Panc1 (cell line): ENCODE measurements around the gene ABCC4. TPM values are rescaled to one million over a fixed set of nuclear protein-coding genes. Genes with fewer than 3 reads are reported as not detected.

Source experiments
- ATAC-seq: fragments of 200-7000 bp; cut with Tn5 transposase; 2 replicates; pipeline ENCODE4 v1.9.1; 2020; ENCODE audit warnings: mild to moderate bottlenecking, moderate library complexity
- BruUV-seq: library from RNA; stranded (reverse); fragments of 400-500 nt; replicated peaks from 2 replicates; lab custom pipeline; 2021; lab: Mats Ljungman, UMichigan
- CTCF ChIA-PET: fragments of 300-600 bp; sonication (Branson Sonifier 250); formaldehyde crosslinking; loops from one replicate; lab custom pipeline; 2022; ENCODE audit warnings: antibody characterized with exemption; lab: Charles Lee
- POLR2A ChIA-PET: fragments of 300-600 bp; sonication (Branson Sonifier 250); formaldehyde crosslinking; loops from one replicate; lab custom pipeline; 2022; ENCODE audit warnings: antibody characterized with exemption; lab: Charles Lee
- DNase-seq: peaks from one replicate; pipeline ENCODE4 v3.0.0-alpha.2; 2010; ENCODE audit warnings: low read depth, low spot score
- H3K27ac ChIP-seq: 2 replicates; pipeline ENCODE4 v1.5.1; 2011; ENCODE audit warnings: mild to moderate bottlenecking, low read length, inconsistent platforms
- H3K27me3 ChIP-seq: fragments of 200-500 bp; sonication (Bioruptor generic); 2 replicates; pipeline ENCODE4 v1.6.0; 2014; ENCODE audit warnings: low read length, inconsistent platforms; ENCODE audit not compliant: control insufficient read depth, insufficient read depth
- H3K36me3 ChIP-seq: fragments of 200-500 bp; sonication (Bioruptor generic); 2 replicates; pipeline ENCODE4 v1.5.1; 2014; ENCODE audit warnings: inconsistent platforms, mild to moderate bottlenecking, low read length, moderate library complexity; ENCODE audit not compliant: control insufficient read depth, insufficient read depth
- H3K4me1 ChIP-seq: 2 replicates; pipeline ENCODE4 v1.5.1; 2011; ENCODE audit warnings: inconsistent platforms, mild to moderate bottlenecking, low read length, moderate library complexity; ENCODE audit not compliant: control insufficient read depth, insufficient read depth
- H3K4me3 ChIP-seq, 2 experiments: 2 replicates each; pipeline ENCODE4 v1.5.1; 2011 to 2012; ENCODE audit warnings: low read depth in 2 of 2, low read length in 2 of 2, mild to moderate bottlenecking in 2 of 2, inconsistent platforms in 1 of 2, moderate library complexity in 1 of 2
- H3K9me3 ChIP-seq: fragments of 200-500 bp; sonication (Bioruptor generic); 2 replicates; pipeline ENCODE4 v1.5.1; 2014; ENCODE audit warnings: low read depth, mild to moderate bottlenecking, inconsistent platforms, low read length, moderate library complexity; ENCODE audit not compliant: control insufficient read depth, insufficient read depth
- CTCF ChIP-seq: fragments of 450-650 bp; IDR thresholded peaks from 2 replicates; pipeline ENCODE4 v1.5.1; 2017; ENCODE audit warnings: mild to moderate bottlenecking
- POLR2AphosphoS5 ChIP-seq: IDR thresholded peaks from 2 replicates; pipeline ENCODE4 v1.6.1; 2012; ENCODE audit warnings: mild to moderate bottlenecking, low read depth, low read length, moderate library complexity
- REST ChIP-seq, 2 experiments: IDR thresholded peaks; 2 replicates each; pipeline ENCODE4 v1.6.1; 2011 to 2012; ENCODE audit warnings: low read depth in 2 of 2, control low read depth in 1 of 2, low read length in 1 of 2, mild to moderate bottlenecking in 1 of 2, moderate library complexity in 1 of 2; ENCODE audit not compliant: insufficient read depth in 1 of 2
- SIN3A ChIP-seq: IDR thresholded peaks from 2 replicates; pipeline ENCODE4 v1.6.1; 2012; ENCODE audit warnings: low read depth, mild to moderate bottlenecking, low read length, moderate library complexity, borderline replicate concordance; ENCODE audit not compliant: insufficient read depth
- TCF7L2 ChIP-seq: IDR thresholded peaks from 2 replicates; pipeline ENCODE4 v1.6.1; 2011; ENCODE audit warnings: mild to moderate bottlenecking, low read depth, low read length, inconsistent platforms
- in situ Hi-C: cut with HindIII; loops from 2 replicates; pipeline ENCODE4 v1.10.0; 2016; ENCODE audit warnings: low sequenced_read_pairs, low pct_unique_long_range_greater_than_20kb
- intact Hi-C: fragments of 100-400 bp; cut with micrococcal nuclease; formaldehyde crosslinking; loops from one replicate; pipeline ENCODE4 v1.10.0; 2022; ENCODE audit not compliant: unreplicated experiment
- total RNA-seq: library from RNA; stranded (reverse); gene quantifications from one replicate; pipeline ENCODE4 v1.2.1, GENCODE V29; 2021; ENCODE audit not compliant: unreplicated experiment

Gene ABCC4
- total RNA-seq, 1 experiment from 2014 or later = 69.3 TPM

- Histone ChIP-seq H3K9me3 (no peaks in the 10 kb centered on the region), H3K4me1 (peaks cover 5% of the 10 kb centered on the region; the same call in 1 of the 2 replicates), H3K27ac (no peak overlapping the region), H3K36me3 (peaks cover 10% of the 10 kb centered on the region), H3K4me3 (no peak overlapping the region), H3K27me3 (no peaks in the 10 kb centered on the region)
- in situ Hi-C loops = no loop called here
- intact Hi-C loops = no loop called here
- no peak for ATAC-seq
- DNase-seq = no peak
- BruUV-seq = TSS peak; percentile 14
- ChIA-PET POLR2A (no interaction called here), CTCF (no interaction called here)
- TF ChIP-seq TCF7L2 (no peak), SIN3A (no peak), CTCF (no peak)
These were observed 140.9 kb downstream of the ABCC4 start for GRCh38 chr13:95160112-95160906.

GRCh38 chr13:95159458-95159857 lies 141.8 kb downstream of the ABCC4 start:
- no peaks in the 10 kb centered on the region for H3K27me3 ChIP-seq
- CTCF ChIA-PET = no interaction called here

More at GRCh38 chr13:95159458-95159857, 141.8 kb downstream of the ABCC4 start:
- Histone ChIP-seq H3K27ac (no peak overlapping the region), H3K4me3 (no peak overlapping the region), H3K36me3 (peaks cover 8% of the 10 kb centered on the region), H3K4me1 (peaks cover 9% of the 10 kb centered on the region), H3K9me3 (no peaks in the 10 kb centered on the region)
- POLR2A ChIA-PET = no interaction called here
- no peak for DNase-seq
- in situ Hi-C loops = no loop called here
- ATAC-seq = no peak
- no TSS peak for BruUV-seq
- intact Hi-C loops = no loop called here
- no peak for TF ChIP-seq POLR2AphosphoS5
- no peak for TF ChIP-seq SIN3A
- TF ChIP-seq TCF7L2 = no peak
- TF ChIP-seq CTCF = no peak
- TF ChIP-seq REST (IDR thresholded peaks at IDR 0.05; ENCODE audit: insufficient read depth in 1 of 2, low read depth in 2 of 2, low read length in 1 of 2) = no peak
